ENCODE measurements around the gene SUMO1. TPM values are rescaled to one million over a fixed set of nuclear protein-coding genes. Genes with fewer than 3 reads are reported as not detected.

SUMO1 gene
- total RNA-seq, 1 donor from 2014 or later = 65.2 TPM

DNA sequence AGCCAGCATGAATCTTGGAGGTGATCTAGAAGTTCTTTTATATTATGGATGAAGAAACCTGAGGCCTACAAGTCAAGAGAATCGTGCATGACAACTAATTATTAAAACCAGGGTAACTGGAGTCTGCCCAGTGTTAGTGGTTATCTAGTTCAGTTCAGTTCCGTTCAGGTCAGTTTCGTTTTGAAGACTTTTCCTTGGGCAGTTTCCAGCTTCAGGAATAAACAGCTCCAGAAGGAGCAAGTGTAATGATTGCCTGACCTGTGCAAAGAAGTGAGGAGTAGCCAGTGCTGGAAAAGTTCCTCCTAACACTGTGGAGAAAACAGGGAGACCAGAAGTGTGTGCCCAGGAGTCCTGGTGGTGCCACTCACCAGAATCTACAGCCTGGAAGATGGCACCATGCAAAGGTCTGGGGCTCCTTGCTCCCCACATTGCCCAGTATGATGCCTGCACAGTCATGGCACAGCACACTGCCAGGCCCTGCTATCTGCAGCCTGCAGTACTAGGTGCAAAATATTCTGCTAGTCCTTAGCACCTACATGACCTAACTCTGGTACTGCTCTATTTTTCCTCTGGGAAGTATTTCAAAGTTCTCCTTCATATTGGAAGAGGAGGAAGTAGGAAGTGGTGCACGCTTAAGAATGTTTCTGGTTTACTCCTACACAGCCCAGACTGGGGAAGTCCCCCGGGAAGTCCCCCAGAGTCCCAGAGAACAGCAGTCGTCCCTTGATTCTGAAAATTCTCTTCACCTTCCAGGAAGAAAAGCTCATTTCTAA is 65.8 kb downstream of the SUMO1 start:
- Histone ChIP-seq H3K9me3 (ENCODE audit: control insufficient read depth in 3 of 3, low read length in 3 of 3) (no peaks in the 10 kb centered on the region), H3K36me3 (ENCODE audit: control insufficient read depth in 3 of 3, insufficient read depth in 3 of 3, low read length in 3 of 3) (no peaks in the 10 kb centered on the region), H3K4me1 (ENCODE audit: control insufficient read depth in 3 of 3, insufficient read depth in 3 of 3, low read length in 3 of 3) (peaks cover 0 to 4% (median 2%) of the 10 kb centered on the region in 3 donors), H3K27ac (ENCODE audit: low read depth, low read length) (no peak overlapping the region), H3K9ac (ENCODE audit: low read depth in 1 of 3, low read length in 3 of 3) (no peak overlapping the region), H3K27me3 (ENCODE audit: control insufficient read depth in 3 of 3, insufficient read depth in 3 of 3, low read length in 3 of 3) (peaks cover 0 to 6% (median 6%) of the 10 kb centered on the region in 3 donors), H3K4me3 (ENCODE audit: low read length in 3 of 3) (no peak overlapping the region)

GRCh38 chr2:202171241-202171825 is 67.1 kb downstream of the SUMO1 start:
- Histone ChIP-seq H3K27me3 (ENCODE audit: control insufficient read depth in 3 of 3, insufficient read depth in 3 of 3, low read length in 3 of 3) (peaks cover 0 to 6% (median 6%) of the 10 kb centered on the region in 3 donors), H3K4me1 (ENCODE audit: control insufficient read depth in 3 of 3, insufficient read depth in 3 of 3, low read length in 3 of 3) (peaks cover 0 to 4% (median 2%) of the 10 kb centered on the region in 3 donors), H3K36me3 (ENCODE audit: control insufficient read depth in 3 of 3, insufficient read depth in 3 of 3, low read length in 3 of 3) (no peaks in the 10 kb centered on the region), H3K27ac (ENCODE audit: low read depth, low read length) (no peak overlapping the region), H3K4me3 (ENCODE audit: low read length in 3 of 3) (no peak overlapping the region), H3K9me3 (ENCODE audit: control insufficient read depth in 3 of 3, low read length in 3 of 3) (no peaks in the 10 kb centered on the region), H3K9ac (ENCODE audit: low read depth in 1 of 3, low read length in 3 of 3) (no peak overlapping the region)

DNA sequence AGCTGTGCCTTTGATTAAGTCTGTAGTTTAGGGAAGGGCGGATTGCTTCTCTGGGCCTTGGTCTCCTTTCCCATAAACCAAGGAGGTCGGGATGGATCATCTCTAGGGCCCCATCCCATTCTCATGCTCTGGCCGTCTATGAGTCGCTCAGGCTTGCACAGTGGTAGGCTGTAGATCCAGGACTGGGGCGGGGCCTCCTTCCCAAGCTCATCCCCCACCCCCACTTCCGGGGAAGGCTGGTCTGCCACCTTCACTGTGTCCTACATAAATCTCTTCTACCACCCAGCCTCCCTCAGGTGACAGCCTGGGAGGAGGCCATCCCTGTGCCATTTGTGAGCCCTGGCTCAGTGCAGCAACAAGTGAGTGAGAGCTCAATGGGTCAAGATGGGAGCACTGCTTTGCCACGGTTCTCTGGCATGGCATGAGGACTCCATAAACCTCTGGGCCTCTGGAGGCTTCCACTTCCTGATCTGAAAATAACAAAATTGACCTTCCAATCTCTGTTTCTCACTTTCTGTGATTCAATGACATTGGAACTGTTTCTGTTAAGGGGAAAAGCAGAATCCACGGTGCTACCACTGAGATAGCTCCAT is 68.5 kb downstream of the SUMO1 start:
- H3K9me3 ChIP-seq (ENCODE audit: control insufficient read depth in 3 of 3, low read length in 3 of 3) = no peaks in the 10 kb centered on the region
- H3K36me3 ChIP-seq (ENCODE audit: control insufficient read depth in 3 of 3, insufficient read depth in 3 of 3, low read length in 3 of 3) = no peaks in the 10 kb centered on the region
- no peak overlapping the region for H3K4me3 ChIP-seq (ENCODE audit: low read length in 3 of 3)
- H3K27me3 ChIP-seq (ENCODE audit: control insufficient read depth in 3 of 3, insufficient read depth in 3 of 3, low read length in 3 of 3) = peaks cover 0 to 6% (median 6%) of the 10 kb centered on the region in 3 donors
- no peak overlapping the region for H3K9ac ChIP-seq (ENCODE audit: low read depth in 1 of 3, low read length in 3 of 3)
- H3K27ac ChIP-seq (ENCODE audit: low read depth, low read length) = no peak overlapping the region
- H3K4me1 ChIP-seq (ENCODE audit: control insufficient read depth in 3 of 3, insufficient read depth in 3 of 3, low read length in 3 of 3) = peaks cover 0 to 4% (median 4%) of the 10 kb centered on the region in 3 donors

- H3K36me3 ChIP-seq (ENCODE audit: control insufficient read depth in 3 of 3, insufficient read depth in 3 of 3, low read length in 3 of 3) = no peaks in the 10 kb centered on the region
- H3K27me3 ChIP-seq (ENCODE audit: control insufficient read depth in 3 of 3, insufficient read depth in 3 of 3, low read length in 3 of 3) = peaks cover 0 to 6% (median 6%) of the 10 kb centered on the region in 3 donors
- no peak overlapping the region for H3K4me3 ChIP-seq (ENCODE audit: low read length in 3 of 3)
- H3K4me1 ChIP-seq (ENCODE audit: control insufficient read depth in 3 of 3, insufficient read depth in 3 of 3, low read length in 3 of 3) = peaks cover 0 to 4% (median 4%) of the 10 kb centered on the region in 3 donors
- no peaks in the 10 kb centered on the region for H3K9me3 ChIP-seq (ENCODE audit: control insufficient read depth in 3 of 3, low read length in 3 of 3)
- H3K27ac ChIP-seq (ENCODE audit: low read depth, low read length) = no peak overlapping the region
- H3K9ac ChIP-seq (ENCODE audit: low read depth in 1 of 3, low read length in 3 of 3) = no peak overlapping the region
Observed at GRCh38 chr2:202169131-202169530, 69.3 kb downstream of the SUMO1 start.

DNA sequence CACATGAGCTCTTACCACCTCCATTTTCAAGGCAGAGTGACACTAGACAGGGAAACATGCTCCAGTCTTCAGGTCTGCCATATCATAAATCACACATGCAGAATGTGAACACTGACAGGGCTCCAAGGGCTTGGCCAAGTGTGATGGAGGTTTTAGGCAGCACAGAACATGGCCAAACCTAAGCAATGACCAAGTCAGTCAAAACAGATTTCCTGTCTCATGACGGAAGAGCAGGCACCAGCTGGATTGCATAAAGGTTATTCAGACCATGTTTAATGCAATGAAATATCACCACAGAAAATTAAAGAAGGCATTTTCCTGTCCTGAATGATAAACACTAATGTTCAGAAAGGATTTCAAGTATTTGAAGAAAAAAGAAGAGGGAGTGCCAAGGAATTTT is 72.5 kb downstream of the SUMO1 start:
- Histone ChIP-seq H3K9ac (ENCODE audit: low read depth in 1 of 3, low read length in 3 of 3) (no peak overlapping the region), H3K27ac (ENCODE audit: low read depth, low read length) (no peak overlapping the region)

GRCh38 chr2:202165208-202165607 is 73.2 kb downstream of the SUMO1 start:
- no peaks in the 10 kb centered on the region for H3K36me3 ChIP-seq (ENCODE audit: control insufficient read depth in 3 of 3, insufficient read depth in 3 of 3, low read length in 3 of 3)
- peaks cover 0 to under 1% (median 0%) of the 10 kb centered on the region in 3 donors for H3K27me3 ChIP-seq (ENCODE audit: control insufficient read depth in 3 of 3, insufficient read depth in 3 of 3, low read length in 3 of 3)
- no peak overlapping the region for H3K27ac ChIP-seq (ENCODE audit: low read depth, low read length)

More for the DNA sequence above, 72.5 kb downstream of the SUMO1 start:
- Histone ChIP-seq H3K4me3 (ENCODE audit: low read length in 3 of 3) (no peak overlapping the region), H3K9me3 (ENCODE audit: control insufficient read depth in 3 of 3, low read length in 3 of 3) (no peaks in the 10 kb centered on the region), H3K36me3 (ENCODE audit: control insufficient read depth in 3 of 3, insufficient read depth in 3 of 3, low read length in 3 of 3) (no peaks in the 10 kb centered on the region), H3K27me3 (ENCODE audit: control insufficient read depth in 3 of 3, insufficient read depth in 3 of 3, low read length in 3 of 3) (peaks cover 0 to 6% (median 6%) of the 10 kb centered on the region in 3 donors), H3K4me1 (ENCODE audit: control insufficient read depth in 3 of 3, insufficient read depth in 3 of 3, low read length in 3 of 3) (peaks cover 0 to 8% (median 7%) of the 10 kb centered on the region in 3 donors)

GRCh38 chr2:202164411-202164810 is 74.0 kb downstream of the SUMO1 start:
- Histone ChIP-seq H3K36me3 (ENCODE audit: control insufficient read depth in 3 of 3, insufficient read depth in 3 of 3, low read length in 3 of 3) (no peaks in the 10 kb centered on the region), H3K9ac (ENCODE audit: low read depth in 1 of 3, low read length in 3 of 3) (no peak overlapping the region), H3K9me3 (ENCODE audit: control insufficient read depth in 3 of 3, low read length in 3 of 3) (no peaks in the 10 kb centered on the region), H3K4me1 (ENCODE audit: control insufficient read depth in 3 of 3, insufficient read depth in 3 of 3, low read length in 3 of 3) (peaks cover 0 to 11% (median 10%) of the 10 kb centered on the region in 3 donors), H3K27ac (ENCODE audit: low read depth, low read length) (no peak overlapping the region), H3K4me3 (ENCODE audit: low read length in 3 of 3) (no peak overlapping the region), H3K27me3 (ENCODE audit: control insufficient read depth in 3 of 3, insufficient read depth in 3 of 3, low read length in 3 of 3) (no peaks in the 10 kb centered on the region)

More at GRCh38 chr2:202165208-202165607, 73.2 kb downstream of the SUMO1 start:
- H3K9ac ChIP-seq (ENCODE audit: low read depth in 1 of 3, low read length in 3 of 3) = no peak overlapping the region
- H3K9me3 ChIP-seq (ENCODE audit: control insufficient read depth in 3 of 3, low read length in 3 of 3) = no peaks in the 10 kb centered on the region
- peaks cover 0 to 11% (median 10%) of the 10 kb centered on the region in 3 donors for H3K4me1 ChIP-seq (ENCODE audit: control insufficient read depth in 3 of 3, insufficient read depth in 3 of 3, low read length in 3 of 3)
- H3K4me3 ChIP-seq (ENCODE audit: low read length in 3 of 3) = no peak overlapping the region

- no peaks in the 10 kb centered on the region for H3K36me3 ChIP-seq (ENCODE audit: control insufficient read depth in 3 of 3, insufficient read depth in 3 of 3, low read length in 3 of 3)
- H3K4me1 ChIP-seq (ENCODE audit: control insufficient read depth in 3 of 3, insufficient read depth in 3 of 3, low read length in 3 of 3) = peaks cover 0 to 14% (median 11%) of the 10 kb centered on the region in 3 donors
- H3K27me3 ChIP-seq (ENCODE audit: control insufficient read depth in 3 of 3, insufficient read depth in 3 of 3, low read length in 3 of 3) = no peaks in the 10 kb centered on the region
- no peak overlapping the region for H3K4me3 ChIP-seq (ENCODE audit: low read length in 3 of 3)
- H3K9me3 ChIP-seq (ENCODE audit: control insufficient read depth in 3 of 3, low read length in 3 of 3) = no peaks in the 10 kb centered on the region
- peak overlapping the region; percentile 65 for H3K27ac ChIP-seq (ENCODE audit: low read depth, low read length)
- peak overlapping the region in 2 of 3 donors; percentile 16 to 50 for H3K9ac ChIP-seq (ENCODE audit: low read depth in 1 of 3, low read length in 3 of 3)
Observed at GRCh38 chr2:202161151-202161835, 77.1 kb downstream of the SUMO1 start.

GRCh38 chr2:202158796-202159195 is 79.6 kb downstream of the SUMO1 start:
- H3K36me3 ChIP-seq (ENCODE audit: control insufficient read depth in 3 of 3, insufficient read depth in 3 of 3, low read length in 3 of 3) = no peaks in the 10 kb centered on the region
- H3K27me3 ChIP-seq (ENCODE audit: control insufficient read depth in 3 of 3, insufficient read depth in 3 of 3, low read length in 3 of 3) = no peaks in the 10 kb centered on the region
- H3K27ac ChIP-seq (ENCODE audit: low read depth, low read length) = no peak overlapping the region
- H3K4me1 ChIP-seq (ENCODE audit: control insufficient read depth in 3 of 3, insufficient read depth in 3 of 3, low read length in 3 of 3) = peaks cover 0 to 14% (median 10%) of the 10 kb centered on the region in 3 donors
- no peak overlapping the region for H3K4me3 ChIP-seq (ENCODE audit: low read length in 3 of 3)
- no peak overlapping the region for H3K9ac ChIP-seq (ENCODE audit: low read depth in 1 of 3, low read length in 3 of 3)
- H3K9me3 ChIP-seq (ENCODE audit: control insufficient read depth in 3 of 3, low read length in 3 of 3) = no peaks in the 10 kb centered on the region
